Breast epithelium (tissue), 4 donors: ENCODE measurements around the gene NCKAP5. TPM values are rescaled to one million over a fixed set of nuclear protein-coding genes. Genes with fewer than 3 reads are reported as not detected.

ENCODE experiments used
- DNase-seq, 2 donors: peaks; one replicate each; pipeline ENCODE4 v3.0.0-alpha.2; 2019; ENCODE audit warnings: low spot score in 2 of 2
- H3K27ac ChIP-seq, 2 donors: fragments of 200-600 bp; sonication (generic) in 1 of 2; one replicate each; pipeline ENCODE4 v1.5.1; 2016 to 2019; ENCODE audit warnings: mild to moderate bottlenecking in 1 of 2
- H3K27me3 ChIP-seq, 2 donors: fragments of 200-600 bp; sonication (generic) in 1 of 2; one replicate each; pipeline versions ENCODE4 v1.5.1 to v1.6.0; 2017 to 2019; ENCODE audit warnings: control low read depth in 1 of 2, mild to moderate bottlenecking in 1 of 2
- H3K36me3 ChIP-seq: fragments of 200-600 bp; one replicate; pipeline ENCODE4 v1.5.1; 2019
- H3K4me1 ChIP-seq, 2 donors: fragments of 200-600 bp; sonication (generic); one replicate each; pipeline ENCODE4 v1.5.1; 2016 to 2019; ENCODE audit warnings: control low read depth in 1 of 2
- H3K4me3 ChIP-seq, 3 donors: fragments of 200-600 bp; sonication (generic); 1 replicate in 2 of 3; 2 replicates in 1 of 3; pipeline ENCODE4 v1.5.1; 2016 to 2019; ENCODE audit warnings: mild to moderate bottlenecking in 3 of 3, moderate library complexity in 2 of 3
- H3K9me3 ChIP-seq, 2 donors: fragments of 200-600 bp; sonication (generic) in 1 of 2; one replicate each; pipeline ENCODE4 v1.5.1; 2016 to 2019; ENCODE audit warnings: control low read depth in 1 of 2
- POLR2A ChIP-seq: fragments of 450-650 bp; IDR thresholded peaks from one replicate; pipeline ENCODE4 v1.6.1; 2016; ENCODE audit warnings: antibody characterized with exemption, mild to moderate bottlenecking, moderate library complexity
- POLR2AphosphoS5 ChIP-seq, 3 donors: sonication (generic); formaldehyde crosslinking; IDR thresholded peaks; one replicate each; pipeline ENCODE4 v1.6.1; 2017; ENCODE audit warnings: antibody characterized with exemption in 3 of 3
- intact Hi-C: fragments of 100-400 bp; cut with DNase I; formaldehyde crosslinking; loops from one replicate; pipeline ENCODE4 v1.15.1; 2023; ENCODE audit warnings: low total_unique reads
- total RNA-seq, 3 donors: library from RNA; depleted of rRNA; stranded (reverse); fragments of >200 nt; gene quantifications; one replicate each; pipeline ENCODE4 v1.1.0, GENCODE V29; 2016
- TF ChIP-seq, protein P1 (sequence below), 3 donors: fragments of 450-650 bp; IDR thresholded peaks; one replicate each; pipeline ENCODE4 v1.5.1; 2016 to 2017; ENCODE audit warnings: antibody characterized with exemption in 3 of 3, mild to moderate bottlenecking in 3 of 3, moderate library complexity in 3 of 3

The NCKAP5 gene
- total RNA-seq, 3 donors from 2014 or later, result 1.1 to 10.5 (median 6.1) TPM

DNA sequence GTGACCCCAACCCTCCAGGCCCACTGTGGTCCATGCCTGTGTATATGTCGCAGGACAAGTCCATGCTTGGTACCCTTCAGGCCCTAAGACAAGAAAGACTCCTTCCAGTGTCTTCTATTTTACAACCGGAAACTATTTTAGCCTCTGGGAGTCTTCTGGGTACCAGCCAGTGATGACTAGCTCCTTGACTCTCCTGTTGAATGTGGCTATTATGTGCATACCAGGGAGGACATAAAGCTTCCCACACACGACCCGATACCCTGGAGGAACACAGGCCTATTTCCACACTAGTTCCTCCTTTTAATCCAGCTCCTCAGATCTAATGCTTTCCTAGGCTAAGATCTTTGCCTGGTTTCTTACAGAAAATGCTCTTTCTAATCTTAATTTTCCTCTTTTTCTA, 178.1 kb downstream of the NCKAP5 start:
- H3K27ac ChIP-seq, result peak overlapping the region; percentile 69 to 78
- H3K27me3 ChIP-seq, result no peaks in the 10 kb centered on the region
- intact Hi-C loops, result no loop called here
- H3K36me3 ChIP-seq, result no peaks in the 10 kb centered on the region
- no peak overlapping the region for H3K4me3 ChIP-seq
- DNase-seq, result peak in 1 of 2 donors; percentile 74
- TF ChIP-seq, protein P1, sequence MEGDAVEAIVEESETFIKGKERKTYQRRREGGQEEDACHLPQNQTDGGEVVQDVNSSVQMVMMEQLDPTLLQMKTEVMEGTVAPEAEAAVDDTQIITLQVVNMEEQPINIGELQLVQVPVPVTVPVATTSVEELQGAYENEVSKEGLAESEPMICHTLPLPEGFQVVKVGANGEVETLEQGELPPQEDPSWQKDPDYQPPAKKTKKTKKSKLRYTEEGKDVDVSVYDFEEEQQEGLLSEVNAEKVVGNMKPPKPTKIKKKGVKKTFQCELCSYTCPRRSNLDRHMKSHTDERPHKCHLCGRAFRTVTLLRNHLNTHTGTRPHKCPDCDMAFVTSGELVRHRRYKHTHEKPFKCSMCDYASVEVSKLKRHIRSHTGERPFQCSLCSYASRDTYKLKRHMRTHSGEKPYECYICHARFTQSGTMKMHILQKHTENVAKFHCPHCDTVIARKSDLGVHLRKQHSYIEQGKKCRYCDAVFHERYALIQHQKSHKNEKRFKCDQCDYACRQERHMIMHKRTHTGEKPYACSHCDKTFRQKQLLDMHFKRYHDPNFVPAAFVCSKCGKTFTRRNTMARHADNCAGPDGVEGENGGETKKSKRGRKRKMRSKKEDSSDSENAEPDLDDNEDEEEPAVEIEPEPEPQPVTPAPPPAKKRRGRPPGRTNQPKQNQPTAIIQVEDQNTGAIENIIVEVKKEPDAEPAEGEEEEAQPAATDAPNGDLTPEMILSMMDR (IDR thresholded peaks at IDR 0.05), result no peak
- TF ChIP-seq POLR2A (no peak), POLR2AphosphoS5 (IDR thresholded peaks at IDR 0.05) (no peak)
- H3K4me1 ChIP-seq, result no peaks in the 10 kb centered on the region
- no peaks in the 10 kb centered on the region for H3K9me3 ChIP-seq

DNA sequence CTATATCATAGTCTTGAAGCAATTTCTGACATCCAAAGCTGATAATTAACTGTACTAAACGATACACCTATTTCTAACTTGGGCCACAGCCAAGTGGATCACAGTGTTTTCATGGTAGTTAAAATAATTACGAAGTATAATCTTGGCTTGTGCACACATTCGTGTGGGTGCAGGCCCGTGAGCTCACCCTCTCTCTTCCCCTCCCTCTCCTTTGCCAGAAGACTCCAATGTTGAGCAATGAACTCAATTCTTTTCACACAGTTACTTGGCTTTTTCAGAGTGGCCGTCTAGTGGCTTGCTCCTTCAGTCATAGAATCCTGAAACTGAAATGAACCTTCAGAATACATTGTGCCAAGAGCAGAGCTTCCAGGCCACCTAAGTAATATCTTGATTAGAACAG, 178.7 kb downstream of the NCKAP5 start:
- Histone ChIP-seq H3K9me3 (no peaks in the 10 kb centered on the region), H3K36me3 (no peaks in the 10 kb centered on the region), H3K27ac (peak overlapping the region; percentile 69 to 78), H3K27me3 (no peaks in the 10 kb centered on the region), H3K4me3 (no peak overlapping the region), H3K4me1 (no peaks in the 10 kb centered on the region)
- intact Hi-C loops, result no loop called here
- TF ChIP-seq, protein P1 (IDR thresholded peaks at IDR 0.05), result no peak
- no peak for TF ChIP-seq POLR2AphosphoS5 (IDR thresholded peaks at IDR 0.05)
- no peak for TF ChIP-seq POLR2A
- no peak for DNase-seq

DNA sequence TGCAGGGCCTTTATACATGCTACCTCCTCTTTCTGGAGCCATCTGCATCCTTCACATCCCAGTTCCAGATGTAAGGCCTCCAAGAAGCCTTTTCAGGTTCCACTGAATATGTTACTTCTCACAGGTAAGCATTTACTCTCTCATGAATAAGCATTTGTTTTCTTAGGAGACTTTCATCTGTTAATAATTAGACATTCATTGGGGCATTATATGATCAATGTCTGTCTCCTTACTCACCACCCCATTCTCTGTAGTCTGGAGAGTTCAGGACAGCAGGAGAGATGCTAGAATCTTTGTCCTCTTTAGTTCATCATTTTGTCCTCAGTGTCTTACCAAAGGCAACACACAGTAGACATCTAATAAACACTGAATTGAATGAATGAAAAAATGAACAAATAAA, 185.7 kb downstream of the NCKAP5 start:
- no peak for DNase-seq
- Histone ChIP-seq H3K9me3 (no peaks in the 10 kb centered on the region), H3K27me3 (no peaks in the 10 kb centered on the region), H3K27ac (no peak overlapping the region), H3K4me3 (no peak overlapping the region), H3K4me1 (no peaks in the 10 kb centered on the region), H3K36me3 (no peaks in the 10 kb centered on the region)
- intact Hi-C loops, result no loop called here
- TF ChIP-seq POLR2A, result no peak
- TF ChIP-seq POLR2AphosphoS5 (IDR thresholded peaks at IDR 0.05), result no peak
- TF ChIP-seq, protein P1 (IDR thresholded peaks at IDR 0.05), result no peak

DNA sequence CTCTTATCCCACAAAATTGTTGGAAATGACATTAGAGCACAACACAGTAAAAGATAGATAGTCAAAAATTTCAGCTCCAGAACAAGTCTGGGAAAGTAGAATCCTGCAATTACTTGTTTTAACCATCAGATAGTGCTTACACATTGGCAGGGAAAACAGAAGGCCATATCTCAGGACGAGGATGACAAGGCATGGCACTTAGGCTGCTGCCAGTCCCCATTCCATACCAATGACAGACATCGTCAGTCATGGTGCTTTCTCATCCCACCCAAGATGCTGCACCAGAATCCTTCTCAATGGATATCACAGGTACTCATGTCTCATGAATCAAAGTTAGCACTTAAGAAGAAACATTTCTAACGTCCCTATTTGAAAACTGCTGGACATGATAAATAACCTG, 187.3 kb downstream of the NCKAP5 start:
- Histone ChIP-seq H3K4me3 (no peak overlapping the region), H3K36me3 (no peaks in the 10 kb centered on the region), H3K4me1 (no peaks in the 10 kb centered on the region), H3K9me3 (no peaks in the 10 kb centered on the region), H3K27me3 (no peaks in the 10 kb centered on the region), H3K27ac (no peak overlapping the region)
- intact Hi-C loops, result no loop called here
- TF ChIP-seq POLR2A, result no peak
- DNase-seq, result no peak

DNA sequence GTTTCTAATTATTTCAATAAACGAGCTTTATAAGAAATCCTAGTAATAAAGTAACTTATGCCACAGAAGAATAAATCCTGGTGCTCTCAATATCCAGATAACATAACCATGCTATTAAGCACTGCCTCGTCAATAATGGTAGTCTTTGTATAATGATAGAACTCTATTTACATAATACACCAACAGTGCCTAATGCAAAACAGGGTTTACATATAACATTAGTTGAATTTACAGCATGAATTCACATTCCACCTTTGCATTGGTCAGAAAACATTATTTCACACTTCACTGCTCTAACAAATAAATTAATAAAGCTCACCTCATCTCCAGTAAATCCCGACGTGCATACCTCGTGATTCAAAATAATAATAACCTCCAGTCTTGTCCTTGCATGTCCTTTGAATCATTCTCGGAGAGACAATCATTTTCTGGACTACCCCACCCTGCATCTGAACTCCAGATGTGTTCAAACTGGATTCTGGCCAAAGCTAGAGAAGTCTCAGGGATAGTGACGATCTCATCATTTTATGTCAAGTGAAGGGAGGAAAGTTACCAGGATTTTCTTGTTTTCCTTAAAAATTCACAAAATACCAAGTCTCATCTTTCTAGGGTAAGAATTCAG, 189.2 kb downstream of the NCKAP5 start:
- Histone ChIP-seq H3K4me1 (no peaks in the 10 kb centered on the region), H3K4me3 (no peak overlapping the region), H3K9me3 (no peaks in the 10 kb centered on the region), H3K36me3 (no peaks in the 10 kb centered on the region), H3K27me3 (no peaks in the 10 kb centered on the region), H3K27ac (no peak overlapping the region)
- no peak for DNase-seq
- intact Hi-C loops, result no loop called here
- TF ChIP-seq, protein P1 (IDR thresholded peaks at IDR 0.05), result no peak
- TF ChIP-seq POLR2AphosphoS5 (IDR thresholded peaks at IDR 0.05), result no peak
- no peak for TF ChIP-seq POLR2A
